K562 (cell line): ENCODE data around the gene LCA5L. TPM values are rescaled to one million over a fixed set of nuclear protein-coding genes. Genes with fewer than 3 reads are reported as not detected.

ENCODE experiments used
- ATAC-seq: fragments of 200-7000 bp; cut with Tn5 transposase; 3 replicates; pipeline ENCODE4 v1.9.1; 2020; ENCODE audit warnings: moderate library complexity
- BruUV-seq: library from RNA; stranded (reverse); fragments of 400-500 nt; replicated peaks from 2 replicates; lab custom pipeline; 2021; lab: Mats Ljungman, UMichigan
- CTCF ChIA-PET: fragments of 300-600 bp; formaldehyde crosslinking; extraction: SDS; loops from one replicate; lab custom pipeline; 2021; ENCODE audit warnings: low intra/inter-chr PET ratio; lab: Yijun Ruan, JAX
- POLR2A ChIA-PET: fragments of 300-600, 350-650 bp; sonication (Branson Sonifier 250); formaldehyde crosslinking; extraction: SDS; loops from one replicate; lab custom pipeline; 2021; ENCODE audit warnings: antibody characterized with exemption, inconsistent platforms; lab: Yijun Ruan, JAX
- DNase-seq, 4 experiments: peaks; one replicate each; pipeline versions ENCODE4 v3.0.0 to v3.0.0-alpha.2; 2011 to 2018; ENCODE audit warnings: low spot score in 3 of 4, mixed read lengths in 3 of 4; ENCODE audit errors: extremely low read depth in 1 of 4
- FAIRE-seq: peaks from 2 replicates; lab custom pipeline; 2011; peaks lifted over from hg19 to GRCh38; lab: Jason Lieb, UNC
- H2AFZ ChIP-seq: 2 replicates; pipeline ENCODE4 v1.6.0; 2011; ENCODE audit warnings: low read depth, low read length, control low read depth, inconsistent platforms
- H3K27ac ChIP-seq: fragments of 200-600 bp; 3 replicates; pipeline ENCODE4 v1.8.0; 2011; ENCODE audit warnings: low read depth, mild to moderate bottlenecking, control low read depth, inconsistent platforms, low read length, moderate library complexity, mixed read lengths; ENCODE audit errors: extremely low read depth
- H3K27me3 ChIP-seq, 2 experiments: fragments of 300-600 bp in 1 of 2; 2 replicates in 1 of 2; 3 replicates in 1 of 2; pipeline versions ENCODE4 v1.6.0 to v1.8.0; 2011; ENCODE audit warnings: inconsistent platforms in 2 of 2, low read length in 2 of 2, mild to moderate bottlenecking in 1 of 2, mixed read lengths in 1 of 2, moderate library complexity in 1 of 2; ENCODE audit not compliant: control insufficient read depth in 2 of 2, insufficient read depth in 2 of 2
- H3K36me3 ChIP-seq: fragments of 300-600 bp; 3 replicates; pipeline ENCODE4 v1.8.0; 2011; ENCODE audit warnings: mild to moderate bottlenecking, low read length, inconsistent platforms; ENCODE audit not compliant: control insufficient read depth, insufficient read depth
- H3K4me1 ChIP-seq, 2 experiments: fragments of 200-600 bp in 1 of 2; replicated peaks in 1 of 2; 2 replicates in 1 of 2; 3 replicates in 1 of 2; pipeline versions ENCODE4 v1.5.1 to v1.8.0; 2011; ENCODE audit warnings: inconsistent platforms in 2 of 2, low read length in 2 of 2, mild to moderate bottlenecking in 1 of 2, mixed read lengths in 1 of 2, moderate library complexity in 1 of 2; ENCODE audit not compliant: control insufficient read depth in 2 of 2, insufficient read depth in 2 of 2
- H3K4me2 ChIP-seq: 2 replicates; pipeline ENCODE4 v1.6.1; 2011; ENCODE audit warnings: low read length, control low read depth, inconsistent platforms, mixed read lengths; ENCODE audit not compliant: insufficient read depth
- H3K4me3 ChIP-seq: fragments of 200-600 bp; sonication (generic), shearing (Covaris generic); 2 replicates; pipeline ENCODE4 v1.5.1; 2016; ENCODE audit warnings: control low read depth, inconsistent platforms
- H3K79me2 ChIP-seq: fragments of 200-600 bp; 3 replicates; pipeline ENCODE4 v1.8.0; 2011; ENCODE audit warnings: low read length, inconsistent platforms; ENCODE audit not compliant: control insufficient read depth, insufficient read depth
- H3K9ac ChIP-seq, 2 experiments: 2 replicates each; pipeline versions ENCODE4 v1.6.0 to v1.6.1; 2011; ENCODE audit warnings: low read depth in 2 of 2, low read length in 2 of 2, control low read depth in 1 of 2, inconsistent platforms in 1 of 2, mild to moderate bottlenecking in 1 of 2, mixed read lengths in 1 of 2; ENCODE audit not compliant: insufficient read depth in 1 of 2
- H3K9me1 ChIP-seq: one replicate; pipeline ENCODE4 v1.6.0; 2011; ENCODE audit warnings: inconsistent platforms, mild to moderate bottlenecking, low read length, moderate library complexity; ENCODE audit not compliant: control insufficient read depth, insufficient read depth
- H3K9me3 ChIP-seq: replicated peaks from 2 replicates; pipeline ENCODE4 v1.5.1; 2011; ENCODE audit warnings: low read depth, low read length, inconsistent platforms; ENCODE audit not compliant: control insufficient read depth, insufficient read depth
- H4K20me1 ChIP-seq: replicated peaks from 2 replicates; pipeline ENCODE4 v1.6.1; 2011; ENCODE audit warnings: low read length, inconsistent platforms, mixed read lengths; ENCODE audit not compliant: control insufficient read depth, insufficient read depth
- CCNT2 ChIP-seq: IDR thresholded peaks from 2 replicates; pipeline ENCODE4 v1.6.1; 2011; ENCODE audit warnings: borderline replicate concordance, low read depth, mild to moderate bottlenecking, moderate library complexity, mixed read lengths, low read length; ENCODE audit not compliant: insufficient read length; ENCODE audit errors: extremely low read depth
- HNRNPUL1 ChIP-seq: fragments of 200-400 bp; formaldehyde crosslinking; IDR thresholded peaks from 2 replicates; pipeline ENCODE4 v1.6.1; 2017; ENCODE audit warnings: low read length
- RBM34 ChIP-seq: fragments of 200-400 bp; formaldehyde crosslinking; IDR thresholded peaks from 2 replicates; pipeline ENCODE4 v1.6.1; 2018; ENCODE audit warnings: low read length, borderline replicate concordance; ENCODE audit not compliant: insufficient read depth
- ZNF280B ChIP-seq: fragments of 250-450 bp; sonication (Bioruptor Pico); IDR thresholded peaks from 2 replicates; pipeline ENCODE4 v1.5.1; 2021; ENCODE audit warnings: mild to moderate bottlenecking
- ZNF584 ChIP-seq: fragments of 200-800 bp; sonication (Bioruptor generic); IDR thresholded peaks from 2 replicates; pipeline ENCODE4 v1.6.1; 2016; ENCODE audit warnings: low read depth, mild to moderate bottlenecking, missing genetic modification characterization, missing compliant biosample characterization
- ZNF766 ChIP-seq: fragments of 200-800 bp; sonication (Bioruptor generic); conservative IDR thresholded peaks from 2 replicates; pipeline ENCODE4 v1.6.1; 2016; ENCODE audit warnings: missing genetic modification characterization, missing compliant biosample characterization
- WGBS: fragments of 100-300 bp; shearing (Covaris generic); methylation state at CpG from one replicate; pipeline ENCODE4 v1.1.6; 2016; ENCODE audit warnings: low coverage, mixed read lengths; ENCODE audit not compliant: insufficient coverage; ENCODE audit errors: missing lambda C conversion rate; 5-methylcytosine and 5-hydroxymethylcytosine counted together
- in situ Hi-C: fragments of 300-500 bp; cut with MboI; formaldehyde crosslinking; loops from 4 replicates; pipeline ENCODE4 v1.15.0; 2018; ENCODE audit warnings: inconsistent platforms, mixed read lengths
- intact Hi-C: fragments of 100-400 bp; cut with micrococcal nuclease; formaldehyde crosslinking; loops from 2 replicates; pipeline ENCODE4 v1.14.2; 2022
- polyA plus RNA-seq, 8 experiments: library from polyadenylated mRNA; depleted of rRNA in 4 of 8; stranded (reverse) in 5 of 8; unstranded in 3 of 8; fragments of >200 nt; fragmentation: Nextera tagmentation in 2 of 8; fragmentation: Illumina TruSeq in 1 of 8; extraction: Ambion mirVana in 2 of 8; extraction: Trizol in 1 of 8; gene quantifications; 2 replicates each; pipeline versions ENCODE4 v1.2.1 to v1.2.3, GENCODE V29; 2011 to 2014; ENCODE audit warnings: inconsistent platforms in 1 of 8, missing spikeins in 1 of 8
- total RNA-seq, 7 experiments: library from RNA; depleted of rRNA in 6 of 7; stranded (reverse); fragments of >200 nt in 6 of 7; fragmentation: Illumina TruSeq in 2 of 7; extraction: Trizol in 2 of 7; gene quantifications; 2 replicates each; pipeline versions ENCODE4 v1.2.1 to v1.2.3, GENCODE V29; 2011 to 2021; ENCODE audit warnings: low replicate concordance in 1 of 7

Gene LCA5L
- total and polyA plus RNA-seq, 9 of the 15 experiments (the other 6 are each of a cell fraction or from before 2014, with no cell fraction given): 1.8 to 4.9 (median 3.8) TPM

DNA sequence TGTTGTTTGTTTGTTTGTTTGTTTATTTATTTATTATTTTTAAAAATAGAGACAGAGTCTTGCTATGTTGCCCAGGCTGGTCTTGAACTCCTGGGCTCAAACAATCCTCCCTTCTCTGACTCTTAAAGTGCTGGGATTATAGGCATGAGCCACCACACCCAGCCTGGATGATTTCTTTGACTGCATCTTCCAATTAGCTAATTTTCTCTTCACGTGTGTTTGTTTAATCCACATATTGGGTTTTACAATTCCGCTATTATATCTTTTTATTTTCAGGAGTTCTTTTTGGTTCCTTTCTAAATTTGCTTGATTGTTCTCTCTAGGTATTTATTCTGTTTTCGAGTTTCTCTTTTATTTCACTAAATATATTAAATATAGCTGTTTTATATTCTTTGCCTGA is 26.0 kb upstream of the LCA5L start (continued):
- TF ChIP-seq HNRNPUL1 (no peak), RBM34 (no peak)

DNA sequence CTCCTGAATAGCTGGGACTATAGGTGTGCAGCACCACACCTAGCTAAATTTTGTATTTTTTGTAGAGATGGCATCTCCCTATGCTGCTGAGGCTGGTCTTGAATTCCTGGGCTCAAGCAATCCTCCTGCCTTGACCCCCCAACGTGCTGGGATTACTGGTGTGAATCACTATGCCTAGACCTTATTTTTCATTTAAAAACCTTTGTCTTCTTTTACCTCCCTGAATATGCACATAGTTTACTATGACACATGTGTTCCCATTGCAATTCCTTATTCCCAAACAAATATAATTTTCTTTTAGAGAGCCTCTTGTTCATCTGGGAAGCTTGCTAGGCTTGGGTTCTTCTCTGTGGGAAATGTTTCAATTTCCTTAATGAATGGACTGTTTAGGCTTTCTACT is 23.0 kb upstream of the LCA5L start:
- Histone ChIP-seq H3K27me3 (no peaks in the 10 kb centered on the region), H3K79me2 (no peaks in the 10 kb centered on the region), H3K27ac (no peak overlapping the region), H3K4me3 (no peak overlapping the region), H3K4me1 (no peaks in the 10 kb centered on the region), H3K9me3 (no peaks in the 10 kb centered on the region), H3K9ac (no peak overlapping the region), H3K36me3 (no peaks in the 10 kb centered on the region), H3K9me1 (no peaks in the 10 kb centered on the region), H2AFZ (no peak overlapping the region), H4K20me1 (no peaks in the 10 kb centered on the region), H3K4me2 (no peak overlapping the region)
- in situ Hi-C loops (no loop called here), intact Hi-C loops (no loop called here)
- DNase-seq: no peak
- ATAC-seq: peak; percentile 15; the same call in 1 of the 3 replicates
- FAIRE-seq: no peak
- WGBS: 5% methylated on average over 1 of the region's 1 CpG
- ChIA-PET CTCF (no interaction called here), POLR2A (interaction anchor here (0.5 to 1.5 kb wide), 4 partner anchors 10 to 387 kb away, joined by 3 to 6 read pairs (median 4); no protein-coding TSS in a partner anchor)
- TF ChIP-seq ZNF766 (no peak), ZNF584 (CRISPR knock-in tag) (no peak)
- BruUV-seq: no TSS peak

DNA sequence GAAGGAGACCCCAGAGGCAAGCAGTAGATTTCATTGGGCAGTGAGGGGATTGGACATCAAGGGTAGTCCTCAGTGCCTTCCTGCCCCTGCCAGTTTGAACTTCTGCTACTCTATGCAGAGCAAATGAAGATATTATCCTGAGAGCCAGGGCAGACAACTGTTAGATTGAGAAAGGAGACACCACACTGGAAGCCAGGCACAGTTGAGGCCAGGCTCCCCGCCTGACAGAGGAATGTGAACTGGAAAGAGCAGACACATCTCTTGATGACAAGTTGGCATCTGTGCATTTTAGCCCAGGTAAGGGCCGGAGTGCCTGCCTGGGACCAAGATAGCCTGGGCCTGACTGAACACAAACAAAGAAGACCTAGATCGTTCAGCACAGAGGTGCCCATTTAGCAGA is 22.2 kb upstream of the LCA5L start:
- Histone ChIP-seq H3K4me1 (no peaks in the 10 kb centered on the region), H3K79me2 (no peaks in the 10 kb centered on the region), H3K9me3 (no peaks in the 10 kb centered on the region), H3K9me1 (no peaks in the 10 kb centered on the region), H3K4me3 (no peak overlapping the region), H3K27ac (no peak overlapping the region), H2AFZ (no peak overlapping the region), H3K4me2 (no peak overlapping the region), H3K36me3 (no peaks in the 10 kb centered on the region), H4K20me1 (no peaks in the 10 kb centered on the region), H3K9ac (no peak overlapping the region), H3K27me3 (no peaks in the 10 kb centered on the region)
- CTCF ChIA-PET: no interaction called here
- no TSS peak for BruUV-seq
- ATAC-seq (peak; percentile 31; the same call in 2 of the 3 replicates), FAIRE-seq (no peak), DNase-seq (no peak)
- in situ Hi-C loops (no loop called here), intact Hi-C loops (no loop called here)
- 41% methylated on average over 3 of the region's 3 CpGs for WGBS
- TF ChIP-seq CCNT2 (no peak), ZNF280B (CRISPR knock-in tag) (no peak)
- POLR2A ChIA-PET: no interaction called here
